Hepatocyte (in vitro differentiated cells): ENCODE data around the gene STK17B. TPM values are rescaled to one million over a fixed set of nuclear protein-coding genes. Genes with fewer than 3 reads are reported as not detected.

Experiments
- DNase-seq: peaks from one replicate; pipeline ENCODE4 v3.0.0-alpha.2; 2016; ENCODE audit warnings: low spot score
- H2AFZ ChIP-seq: fragments of 200-600 bp; sonication (generic); 2 replicates; pipeline ENCODE4 v1.6.0; 2016; ENCODE audit warnings: antibody characterized with exemption, mild to moderate bottlenecking
- H3K27ac ChIP-seq: fragments of 200-600 bp; sonication (generic); 2 replicates; pipeline ENCODE4 v1.5.1; 2016; ENCODE audit warnings: mild to moderate bottlenecking
- H3K27me3 ChIP-seq: fragments of 200-600 bp; sonication (generic); 2 replicates; pipeline ENCODE4 v1.6.1; 2016
- H3K36me3 ChIP-seq: fragments of 200-600 bp; sonication (generic); replicated peaks from 2 replicates; pipeline ENCODE4 v1.5.1; 2016; ENCODE audit warnings: low read depth; ENCODE audit not compliant: insufficient read depth
- H3K4me1 ChIP-seq: fragments of 200-600 bp; sonication (generic); 2 replicates; pipeline ENCODE4 v1.5.1; 2016; ENCODE audit warnings: mild to moderate bottlenecking, moderate library complexity; ENCODE audit not compliant: insufficient read depth
- H3K4me2 ChIP-seq: fragments of 200-600 bp; sonication (generic); 2 replicates; pipeline ENCODE4 v1.6.0; 2016
- H3K4me3 ChIP-seq: fragments of 200-600 bp; sonication (generic); 2 replicates; pipeline ENCODE4 v1.5.1; 2016; ENCODE audit warnings: mild to moderate bottlenecking
- H3K79me2 ChIP-seq: fragments of 200-600 bp; sonication (generic); 2 replicates; pipeline ENCODE4 v1.6.0; 2017; ENCODE audit warnings: mild to moderate bottlenecking
- H3K9me2 ChIP-seq: fragments of 200-600 bp; sonication (generic); replicated peaks from 2 replicates; pipeline ENCODE4 v1.6.0; 2017; ENCODE audit warnings: mild to moderate bottlenecking; ENCODE audit not compliant: insufficient read depth
- H3K9me3 ChIP-seq: fragments of 200-600 bp; sonication (generic); 2 replicates; pipeline ENCODE4 v1.5.1; 2016; ENCODE audit warnings: low read depth, mild to moderate bottlenecking
- H4K20me1 ChIP-seq: fragments of 200-600 bp; sonication (generic); 2 replicates; pipeline ENCODE4 v1.6.0; 2016; ENCODE audit warnings: mild to moderate bottlenecking; ENCODE audit not compliant: insufficient read depth, poor library complexity, severe bottlenecking
- CTCF ChIP-seq: fragments of 200-600 bp; sonication (generic); IDR thresholded peaks from 2 replicates; pipeline ENCODE4 v1.5.1; 2016; ENCODE audit warnings: antibody characterized with exemption, mild to moderate bottlenecking; ENCODE audit not compliant: poor library complexity
- EZH2 ChIP-seq: fragments of 200-600 bp; sonication (generic); IDR thresholded peaks from 2 replicates; pipeline ENCODE4 v1.6.1; 2016; ENCODE audit warnings: antibody characterized with exemption, mild to moderate bottlenecking, borderline replicate concordance
- EZH2phosphoT487 ChIP-seq: fragments of 200-600 bp; sonication (generic); IDR thresholded peaks from one replicate; pipeline ENCODE4 v1.6.1; 2018; ENCODE audit warnings: antibody characterized with exemption, mild to moderate bottlenecking, low read depth, moderate library complexity; ENCODE audit not compliant: unreplicated experiment, severe bottlenecking
- WGBS: methylation state at CpG from one replicate; pipeline ENCODE4 v1.1.6; 2016; ENCODE audit warnings: low lambda C conversion rate; ENCODE audit errors: missing lambda C conversion rate; 5-methylcytosine and 5-hydroxymethylcytosine counted together
- polyA plus RNA-seq: library from polyadenylated mRNA; unstranded; fragments of >200 nt; fragmentation: Nextera tagmentation; extraction: Ambion mirVana; gene quantifications from 2 replicates; pipeline ENCODE4 v1.2.1, GENCODE V29; 2016
- total RNA-seq: library from RNA; depleted of rRNA; stranded (reverse); fragments of >200 nt; gene quantifications from 2 replicates; pipeline ENCODE4 v1.2.3, GENCODE V29; 2014

STK17B gene
- total and polyA plus RNA-seq, 2 experiments from 2014 or later = 6.4 to 45.5 TPM

GRCh38 chr2:196103626-196104025 is 67.8 kb downstream of the STK17B start:
- DNase-seq = no peak
- WGBS = 98% methylated on average over 2 of the region's 2 CpGs
- Histone ChIP-seq H4K20me1 (no peaks in the 10 kb centered on the region), H3K27me3 (no peaks in the 10 kb centered on the region), H2AFZ (no peak overlapping the region), H3K4me2 (no peak overlapping the region), H3K4me1 (no peaks in the 10 kb centered on the region), H3K9me2 (no peaks in the 10 kb centered on the region), H3K9me3 (no peaks in the 10 kb centered on the region), H3K4me3 (no peak overlapping the region), H3K36me3 (no peaks in the 10 kb centered on the region), H3K27ac (no peak overlapping the region), H3K79me2 (no peaks in the 10 kb centered on the region)
- TF ChIP-seq EZH2 (no peak), CTCF (no peak), EZH2phosphoT487 (no peak)

- WGBS = 55% methylated on average over 6 of the region's 6 CpGs
- H3K4me2 ChIP-seq = no peak overlapping the region
- no peak overlapping the region for H3K27ac ChIP-seq
Observed at GRCh38 chr2:196101325-196101991, 69.9 kb downstream of the STK17B start.

GRCh38 chr2:196099916-196100315 is 71.5 kb downstream of the STK17B start:
- H3K27ac ChIP-seq = no peak overlapping the region
- WGBS = 86% methylated on average over 3 of the region's 3 CpGs
- TF ChIP-seq CTCF (no peak), EZH2 (no peak), EZH2phosphoT487 (no peak)

More at GRCh38 chr2:196101325-196101991, 69.9 kb downstream of the STK17B start:
- Histone ChIP-seq H2AFZ (no peak overlapping the region), H3K9me3 (no peaks in the 10 kb centered on the region), H3K9me2 (no peaks in the 10 kb centered on the region), H4K20me1 (no peaks in the 10 kb centered on the region), H3K27me3 (no peaks in the 10 kb centered on the region), H3K79me2 (no peaks in the 10 kb centered on the region), H3K36me3 (no peaks in the 10 kb centered on the region), H3K4me3 (no peak overlapping the region), H3K4me1 (no peaks in the 10 kb centered on the region)
- DNase-seq = no peak
- TF ChIP-seq EZH2 (no peak), CTCF (no peak), EZH2phosphoT487 (no peak)

More at GRCh38 chr2:196099916-196100315, 71.5 kb downstream of the STK17B start:
- Histone ChIP-seq H3K79me2 (no peaks in the 10 kb centered on the region), H3K4me1 (no peaks in the 10 kb centered on the region), H3K9me3 (no peaks in the 10 kb centered on the region), H4K20me1 (no peaks in the 10 kb centered on the region), H2AFZ (no peak overlapping the region), H3K36me3 (no peaks in the 10 kb centered on the region), H3K27me3 (no peaks in the 10 kb centered on the region), H3K4me3 (no peak overlapping the region), H3K9me2 (no peaks in the 10 kb centered on the region), H3K4me2 (no peak overlapping the region)
- DNase-seq = no peak
